GM19238 (cell line): ENCODE results near the gene KRTAP10-12.

ENCODE experiments used
- DNase-seq: peaks from one replicate; pipeline ENCODE4 v3.0.0; 2011; ENCODE audit warnings: low spot score; ENCODE audit not compliant: insufficient read length

KRTAP10-12 gene

DNA sequence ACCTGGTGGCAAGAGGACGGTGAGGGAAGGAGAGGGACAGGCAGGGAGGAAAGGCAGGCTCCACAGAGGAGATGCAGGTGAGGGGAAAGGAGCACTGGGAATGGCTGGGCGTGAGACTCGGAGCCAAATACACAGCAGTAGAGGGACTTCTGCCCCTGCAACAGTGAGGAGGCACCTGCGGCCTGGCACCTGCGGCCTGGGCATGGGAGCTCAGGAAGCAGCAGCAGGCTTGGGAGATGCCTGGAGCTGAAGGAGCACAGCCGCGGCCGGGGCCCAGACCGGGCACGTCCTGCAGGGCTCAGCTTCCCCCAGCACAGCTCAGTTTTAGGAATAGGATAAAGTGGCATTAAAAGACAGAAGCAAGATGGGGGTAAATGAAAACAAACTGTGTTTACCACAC lies 35.3 kb downstream of the KRTAP10-12 start:
- DNase-seq, result no peak

GRCh38 chr21:44732956-44733355 lies 36.0 kb downstream of the KRTAP10-12 start:
- DNase-seq, result no peak

DNA sequence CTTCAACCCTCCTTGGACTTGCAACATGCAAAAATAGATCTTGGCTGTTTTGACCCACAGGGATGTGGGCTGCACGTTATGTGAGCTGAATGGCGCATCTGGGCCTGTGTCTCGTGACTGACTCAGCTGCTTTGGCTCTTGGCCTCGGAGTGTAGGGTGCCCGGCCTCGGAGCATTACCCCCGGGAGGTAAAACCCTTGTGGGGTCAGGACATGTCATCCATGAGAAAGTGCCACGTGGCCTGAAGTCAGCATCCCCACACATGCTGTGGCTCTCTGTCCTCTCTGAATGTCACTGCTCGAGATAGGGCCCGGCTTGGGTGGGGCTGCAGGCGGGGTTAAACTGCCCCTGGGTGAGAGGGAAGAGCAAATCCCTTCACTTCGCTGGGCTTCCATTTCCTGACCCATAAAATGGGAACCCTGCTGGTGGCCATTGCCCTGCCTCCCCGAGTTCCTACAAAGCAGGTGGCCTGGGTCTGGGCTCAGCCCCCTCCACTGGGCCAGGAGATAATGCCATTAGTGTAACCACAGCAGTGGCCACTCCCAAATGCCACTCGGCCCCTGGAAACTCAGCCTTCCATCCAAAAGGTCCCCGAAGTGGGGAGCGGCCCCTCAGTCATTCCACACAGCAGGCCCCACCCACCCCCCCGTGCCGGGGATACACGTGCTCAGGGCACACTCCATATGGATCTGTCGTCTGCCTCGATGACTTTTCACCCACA lies 37.2 kb downstream of the KRTAP10-12 start:
- no peak for DNase-seq

DNA sequence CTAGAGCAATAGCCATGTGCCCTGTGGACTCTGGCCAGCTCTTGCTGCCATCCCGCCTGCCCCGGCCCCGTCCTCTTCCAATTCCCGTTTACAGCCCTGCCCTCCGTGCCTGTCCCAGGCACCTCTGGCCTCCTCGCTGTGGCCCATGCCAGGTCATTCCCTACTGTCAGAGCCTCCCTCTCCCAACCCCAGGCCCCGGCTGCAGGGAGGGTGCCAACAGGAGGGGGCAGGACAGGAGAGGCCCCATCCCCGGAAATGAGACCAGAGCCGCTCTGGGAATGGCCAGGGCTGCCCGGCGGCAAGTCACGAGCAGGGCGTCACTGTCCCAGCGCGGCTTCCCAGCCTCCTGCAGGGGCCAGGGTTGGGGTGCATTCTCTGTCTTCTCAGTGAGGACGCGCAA lies 37.9 kb downstream of the KRTAP10-12 start:
- DNase-seq, result no peak

DNA sequence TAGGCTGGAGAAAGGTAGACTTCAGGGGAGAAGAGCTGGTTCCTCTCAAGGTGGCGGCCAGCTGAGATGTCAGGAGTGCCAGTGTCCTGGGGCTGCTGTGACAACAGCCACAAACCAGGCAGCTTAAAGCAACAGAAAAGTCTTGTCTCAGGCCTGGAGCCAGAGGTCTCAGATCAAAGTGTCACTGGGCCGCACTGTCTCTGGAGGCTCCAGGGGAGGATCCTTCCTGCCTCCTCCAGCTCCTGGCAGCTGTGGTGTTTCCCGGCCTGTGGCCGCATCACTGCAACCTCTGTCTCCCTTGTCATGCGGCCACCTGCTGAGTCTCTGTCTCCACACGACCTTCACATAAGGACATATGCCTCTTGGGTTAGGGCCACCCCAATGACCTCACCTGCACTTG lies 38.8 kb downstream of the KRTAP10-12 start:
- no peak for DNase-seq

DNA sequence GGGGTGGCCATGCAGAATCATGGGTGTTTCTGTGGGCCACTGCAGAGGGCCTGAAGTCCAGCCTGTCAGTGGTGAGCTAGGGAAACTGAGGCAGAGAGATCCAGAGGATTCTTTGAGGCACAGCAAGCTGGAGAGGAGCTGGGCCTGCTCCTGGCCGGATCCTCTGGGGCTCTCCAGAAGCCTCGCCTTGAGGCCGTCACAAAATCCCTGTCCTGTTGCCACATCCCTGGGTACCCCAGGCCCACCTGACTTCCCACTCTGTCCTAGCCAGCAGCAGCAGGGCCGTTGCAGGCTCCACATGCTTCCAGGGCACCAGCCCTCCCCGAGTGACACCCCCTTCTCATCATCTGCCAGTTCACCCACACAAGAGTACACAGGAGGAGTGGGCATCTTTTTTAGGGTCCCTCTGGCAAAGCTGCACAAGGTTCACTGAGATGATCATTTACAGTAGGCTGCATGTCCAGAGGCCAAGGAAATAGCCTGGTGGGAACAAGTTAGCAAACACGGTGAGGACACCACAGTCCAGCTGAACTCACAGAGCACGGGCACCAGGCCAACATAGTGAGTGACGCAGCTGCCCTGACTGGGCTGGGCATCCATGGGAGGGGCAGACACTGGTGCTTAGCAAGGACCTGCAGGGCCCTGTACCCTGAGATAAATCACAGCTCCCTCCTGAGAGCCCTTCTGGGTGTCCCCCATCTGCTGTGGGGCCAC lies 39.5 kb downstream of the KRTAP10-12 start:
- no peak for DNase-seq

- DNase-seq, result no peak
These were observed 40.9 kb downstream of the KRTAP10-12 start for GRCh38 chr21:44737706-44738354.

GRCh38 chr21:44738621-44739020 lies 41.6 kb downstream of the KRTAP10-12 start:
- no peak for DNase-seq

- DNase-seq, result no peak
These were observed 42.3 kb downstream of the KRTAP10-12 start for GRCh38 chr21:44739316-44739715.

GRCh38 chr21:44740742-44741141 lies 43.8 kb downstream of the KRTAP10-12 start:
- no peak for DNase-seq

DNA sequence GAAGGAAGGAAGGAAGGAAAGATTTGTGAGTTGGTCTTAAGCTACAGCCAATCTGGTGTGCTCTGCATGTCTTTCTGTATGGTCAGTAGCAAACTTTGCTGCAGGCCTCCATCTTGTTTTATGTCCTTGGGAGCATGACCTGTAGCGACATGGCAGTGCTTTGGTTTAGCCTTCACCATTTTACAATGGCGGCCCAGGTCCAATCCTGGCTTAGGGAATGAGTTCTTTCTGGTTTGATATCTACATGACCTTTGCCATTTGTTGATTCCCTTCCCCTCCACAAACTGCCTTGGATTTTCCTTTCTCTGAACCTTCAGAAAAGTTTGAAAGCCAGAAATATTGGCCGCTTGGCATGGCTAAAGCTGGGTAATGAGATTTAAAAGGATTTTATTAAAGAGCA lies 44.9 kb downstream of the KRTAP10-12 start:
- no peak for DNase-seq

- no peak for DNase-seq
These were observed 45.6 kb downstream of the KRTAP10-12 start for GRCh38 chr21:44742418-44743153.
